Caco-2 (cell line): ENCODE results near the gene SLC18A2. TPM values are rescaled to one million over a fixed set of nuclear protein-coding genes. Genes with fewer than 3 reads are reported as not detected.

Experiments used
- BruUV-seq: library from RNA; stranded (reverse); fragments of 400-500 nt; replicated peaks from 2 replicates; lab custom pipeline; 2021; lab: Mats Ljungman, UMichigan
- CTCF ChIA-PET: fragments of 300-600 bp; sonication (Branson Sonifier 250); formaldehyde crosslinking; loops from one replicate; lab custom pipeline; 2022; ENCODE audit warnings: antibody characterized with exemption; lab: Charles Lee
- POLR2A ChIA-PET: fragments of 300-600 bp; sonication (Branson Sonifier 250); formaldehyde crosslinking; loops from one replicate; lab custom pipeline; 2022; ENCODE audit warnings: antibody characterized with exemption; lab: Charles Lee
- DNase-seq, 2 experiments: peaks; one replicate each; pipeline versions ENCODE4 v3.0.0 to v3.0.0-alpha.2; 2020 to 2022
- H3K27me3 ChIP-seq: replicated peaks from 2 replicates; pipeline ENCODE4 v1.6.0; 2011; ENCODE audit warnings: low read length; ENCODE audit not compliant: control insufficient read depth, insufficient read depth
- H3K36me3 ChIP-seq: 2 replicates; pipeline ENCODE4 v1.5.1; 2011; ENCODE audit warnings: low read length; ENCODE audit not compliant: control insufficient read depth, insufficient read depth
- H3K4me1 ChIP-seq: fragments of 250-450 bp; sonication (Bioruptor Pico); 2 replicates; pipeline ENCODE4 v1.5.1; 2020; ENCODE audit warnings: mild to moderate bottlenecking
- H3K4me3 ChIP-seq: 2 replicates; pipeline ENCODE4 v1.5.1; 2011; ENCODE audit warnings: low read depth, mild to moderate bottlenecking, control low read depth, low read length
- H3K9me3 ChIP-seq: fragments of 250-450 bp; sonication (Bioruptor Pico); 2 replicates; pipeline ENCODE4 v1.5.1; 2020; ENCODE audit warnings: mild to moderate bottlenecking, moderate library complexity
- H3K27ac Mint-ChIP-seq: one replicate; pipeline ENCODE4 v1.8.0; 2022; ENCODE audit warnings: mixed read lengths; ENCODE audit not compliant: unreplicated experiment
- H3K27me3 Mint-ChIP-seq: one replicate; pipeline ENCODE4 v1.8.0; 2022; ENCODE audit warnings: mixed read lengths; ENCODE audit not compliant: insufficient read depth, unreplicated experiment
- H3K36me3 Mint-ChIP-seq: one replicate; pipeline ENCODE4 v1.8.0; 2022; ENCODE audit warnings: mild to moderate bottlenecking, mixed read lengths; ENCODE audit not compliant: insufficient read depth, unreplicated experiment
- H3K4me1 Mint-ChIP-seq: one replicate; pipeline ENCODE4 v1.8.0; 2022; ENCODE audit warnings: low read depth, mixed read lengths; ENCODE audit not compliant: unreplicated experiment
- H3K4me3 Mint-ChIP-seq: one replicate; pipeline ENCODE4 v1.8.0; 2022; ENCODE audit warnings: mild to moderate bottlenecking, moderate library complexity, mixed read lengths; ENCODE audit not compliant: unreplicated experiment
- H3K9me3 Mint-ChIP-seq: one replicate; pipeline ENCODE4 v1.8.0; 2022; ENCODE audit warnings: mixed read lengths; ENCODE audit not compliant: unreplicated experiment
- intact Hi-C: fragments of 100-400 bp; cut with micrococcal nuclease; formaldehyde crosslinking; loops from one replicate; pipeline ENCODE4 v1.10.0; 2022; ENCODE audit not compliant: unreplicated experiment
- total RNA-seq: library from RNA; stranded (reverse); gene quantifications from 2 replicates; pipeline ENCODE4 v1.2.3, GENCODE V29; 2022
- TF ChIP-seq, protein P1 (sequence below), 2 experiments: fragments of 200-600 bp in 1 of 2; IDR thresholded peaks; 1 replicate in 1 of 2; 2 replicates in 1 of 2; pipeline versions ENCODE4 v1.5.1 to v1.8.0; 2011 to 2022; ENCODE audit warnings: antibody characterized with exemption in 1 of 2, control low read depth in 1 of 2, inconsistent platforms in 1 of 2, low read depth in 1 of 2, low read length in 1 of 2, mild to moderate bottlenecking in 1 of 2, moderate library complexity in 1 of 2; ENCODE audit not compliant: insufficient read depth in 1 of 2, severe bottlenecking in 1 of 2, unreplicated experiment in 1 of 2

SLC18A2 gene
- total RNA-seq, 1 experiment from 2014 or later, result not detected

- peaks cover 17% of the 10 kb centered on the region for H3K27me3 Mint-ChIP-seq
- no peaks in the 10 kb centered on the region for H3K36me3 Mint-ChIP-seq
- Histone ChIP-seq H3K9me3 (no peaks in the 10 kb centered on the region), H3K36me3 (no peaks in the 10 kb centered on the region), H3K4me3 (no peak overlapping the region), H3K27me3 (no peaks in the 10 kb centered on the region), H3K4me1 (no peaks in the 10 kb centered on the region)
- H3K9me3 Mint-ChIP-seq, result no peaks in the 10 kb centered on the region
- CTCF ChIA-PET, result interaction anchor here (1.0 kb wide), 1 partner anchor 31 kb away, joined by 4 read pairs; no protein-coding TSS in a partner anchor
- BruUV-seq, result no TSS peak
- no peak for DNase-seq
- H3K4me3 Mint-ChIP-seq, result no peak overlapping the region
- no peaks in the 10 kb centered on the region for H3K4me1 Mint-ChIP-seq
- POLR2A ChIA-PET, result no interaction called here
- no peak overlapping the region for H3K27ac Mint-ChIP-seq
- intact Hi-C loops, result no loop called here
- TF ChIP-seq, protein P1, sequence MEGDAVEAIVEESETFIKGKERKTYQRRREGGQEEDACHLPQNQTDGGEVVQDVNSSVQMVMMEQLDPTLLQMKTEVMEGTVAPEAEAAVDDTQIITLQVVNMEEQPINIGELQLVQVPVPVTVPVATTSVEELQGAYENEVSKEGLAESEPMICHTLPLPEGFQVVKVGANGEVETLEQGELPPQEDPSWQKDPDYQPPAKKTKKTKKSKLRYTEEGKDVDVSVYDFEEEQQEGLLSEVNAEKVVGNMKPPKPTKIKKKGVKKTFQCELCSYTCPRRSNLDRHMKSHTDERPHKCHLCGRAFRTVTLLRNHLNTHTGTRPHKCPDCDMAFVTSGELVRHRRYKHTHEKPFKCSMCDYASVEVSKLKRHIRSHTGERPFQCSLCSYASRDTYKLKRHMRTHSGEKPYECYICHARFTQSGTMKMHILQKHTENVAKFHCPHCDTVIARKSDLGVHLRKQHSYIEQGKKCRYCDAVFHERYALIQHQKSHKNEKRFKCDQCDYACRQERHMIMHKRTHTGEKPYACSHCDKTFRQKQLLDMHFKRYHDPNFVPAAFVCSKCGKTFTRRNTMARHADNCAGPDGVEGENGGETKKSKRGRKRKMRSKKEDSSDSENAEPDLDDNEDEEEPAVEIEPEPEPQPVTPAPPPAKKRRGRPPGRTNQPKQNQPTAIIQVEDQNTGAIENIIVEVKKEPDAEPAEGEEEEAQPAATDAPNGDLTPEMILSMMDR (IDR thresholded peaks at IDR 0.05; ENCODE audit: insufficient read depth in 1 of 2, low read depth in 1 of 2, low read length in 1 of 2, severe bottlenecking in 1 of 2, unreplicated experiment in 1 of 2), result no peak
Measured at GRCh38 chr10:117246997-117247671, 6.2 kb downstream of the SLC18A2 start.

GRCh38 chr10:117248750-117249465 is 8.0 kb downstream of the SLC18A2 start:
- Histone ChIP-seq H3K36me3 (no peaks in the 10 kb centered on the region), H3K27me3 (no peaks in the 10 kb centered on the region), H3K4me1 (no peaks in the 10 kb centered on the region), H3K9me3 (no peaks in the 10 kb centered on the region), H3K4me3 (no peak overlapping the region)
- CTCF ChIA-PET, result interaction anchor here (0.6 to 0.8 kb wide), 3 partner anchors 32 to 194 kb away, joined by 3 to 5 read pairs (median 3); no protein-coding TSS in a partner anchor
- POLR2A ChIA-PET, result no interaction called here
- BruUV-seq, result no TSS peak
- intact Hi-C loops, result no loop called here
- H3K27ac Mint-ChIP-seq, result no peak overlapping the region
- peaks cover 8% of the 10 kb centered on the region for H3K27me3 Mint-ChIP-seq
- no peaks in the 10 kb centered on the region for H3K4me1 Mint-ChIP-seq
- no peak for DNase-seq
- no peaks in the 10 kb centered on the region for H3K9me3 Mint-ChIP-seq
- H3K36me3 Mint-ChIP-seq, result no peaks in the 10 kb centered on the region
- H3K4me3 Mint-ChIP-seq, result no peak overlapping the region
- TF ChIP-seq, protein P1 (IDR thresholded peaks at IDR 0.05; ENCODE audit: insufficient read depth in 1 of 2, low read depth in 1 of 2, low read length in 1 of 2, severe bottlenecking in 1 of 2, unreplicated experiment in 1 of 2), result no peak

DNA sequence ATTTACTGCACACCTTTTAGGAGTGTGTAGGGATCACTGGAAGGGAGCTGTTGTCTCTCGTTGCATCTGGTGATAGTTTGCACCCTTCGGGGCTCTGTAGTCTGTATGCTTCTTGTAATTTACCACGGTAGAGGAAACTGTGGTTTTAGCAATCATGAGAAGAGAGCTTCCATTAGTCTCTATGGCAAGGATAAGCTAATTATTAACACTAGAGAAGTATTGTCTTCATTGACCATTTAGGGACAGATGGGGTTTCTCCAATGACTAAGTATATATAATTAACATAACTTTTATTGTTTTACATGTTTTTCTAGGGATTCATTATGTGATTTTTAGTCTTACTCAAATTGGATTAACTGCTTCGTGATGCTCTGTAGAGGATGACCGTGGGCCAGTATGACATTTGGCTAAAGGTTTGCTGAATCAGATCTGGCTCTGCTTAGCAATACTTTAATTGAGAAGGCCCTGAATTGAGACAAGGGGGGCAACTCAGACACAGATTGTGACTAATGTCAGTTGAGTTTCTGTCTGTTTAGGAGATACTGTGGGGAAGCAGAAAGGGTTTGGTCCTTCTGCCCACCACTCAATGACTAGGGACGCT is 8.7 kb downstream of the SLC18A2 start:
- no peak overlapping the region for H3K4me3 ChIP-seq
- TF ChIP-seq, protein P1 (IDR thresholded peaks at IDR 0.05; ENCODE audit: insufficient read depth in 1 of 2, low read depth in 1 of 2, low read length in 1 of 2, severe bottlenecking in 1 of 2, unreplicated experiment in 1 of 2), result no peak
- Mint-ChIP-seq H3K27me3 (peaks cover 5% of the 10 kb centered on the region), H3K4me3 (no peak overlapping the region), H3K36me3 (no peaks in the 10 kb centered on the region), H3K4me1 (no peaks in the 10 kb centered on the region), H3K27ac (no peak overlapping the region), H3K9me3 (no peaks in the 10 kb centered on the region)
- no peaks in the 10 kb centered on the region for H3K27me3 ChIP-seq
- no peaks in the 10 kb centered on the region for H3K4me1 ChIP-seq
- H3K36me3 ChIP-seq, result no peaks in the 10 kb centered on the region
- ChIA-PET POLR2A (no interaction called here), CTCF (interaction anchor here (0.6 to 0.7 kb wide), 2 partner anchors 138 to 194 kb away, joined by 3 to 5 read pairs; no protein-coding TSS in a partner anchor)
- no peaks in the 10 kb centered on the region for H3K9me3 ChIP-seq
- BruUV-seq, result no TSS peak
- intact Hi-C loops, result no loop called here
- DNase-seq, result no peak
